ENCODE results near the gene FAM227B.

DNA sequence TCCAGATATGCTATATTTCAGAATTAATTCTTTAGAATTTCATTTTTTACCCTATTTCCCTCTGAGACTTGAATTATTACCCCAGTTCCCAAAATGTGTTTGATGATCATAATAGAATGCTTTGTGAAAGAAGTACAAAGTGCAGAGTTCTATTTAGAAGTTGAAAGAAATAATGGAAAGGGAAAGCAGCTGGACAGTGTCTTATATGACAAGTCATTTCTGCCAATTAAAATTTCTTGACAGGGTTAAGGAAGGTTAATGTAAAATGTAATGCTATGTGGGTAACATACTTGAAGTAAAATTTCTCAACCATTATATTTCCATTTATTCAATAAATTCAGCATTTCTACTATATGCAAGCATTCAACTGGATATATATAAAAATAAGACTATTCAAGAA lies 164.5 kb downstream of the FAM227B start:
- TF ChIP-seq, protein P1, sequence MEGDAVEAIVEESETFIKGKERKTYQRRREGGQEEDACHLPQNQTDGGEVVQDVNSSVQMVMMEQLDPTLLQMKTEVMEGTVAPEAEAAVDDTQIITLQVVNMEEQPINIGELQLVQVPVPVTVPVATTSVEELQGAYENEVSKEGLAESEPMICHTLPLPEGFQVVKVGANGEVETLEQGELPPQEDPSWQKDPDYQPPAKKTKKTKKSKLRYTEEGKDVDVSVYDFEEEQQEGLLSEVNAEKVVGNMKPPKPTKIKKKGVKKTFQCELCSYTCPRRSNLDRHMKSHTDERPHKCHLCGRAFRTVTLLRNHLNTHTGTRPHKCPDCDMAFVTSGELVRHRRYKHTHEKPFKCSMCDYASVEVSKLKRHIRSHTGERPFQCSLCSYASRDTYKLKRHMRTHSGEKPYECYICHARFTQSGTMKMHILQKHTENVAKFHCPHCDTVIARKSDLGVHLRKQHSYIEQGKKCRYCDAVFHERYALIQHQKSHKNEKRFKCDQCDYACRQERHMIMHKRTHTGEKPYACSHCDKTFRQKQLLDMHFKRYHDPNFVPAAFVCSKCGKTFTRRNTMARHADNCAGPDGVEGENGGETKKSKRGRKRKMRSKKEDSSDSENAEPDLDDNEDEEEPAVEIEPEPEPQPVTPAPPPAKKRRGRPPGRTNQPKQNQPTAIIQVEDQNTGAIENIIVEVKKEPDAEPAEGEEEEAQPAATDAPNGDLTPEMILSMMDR (IDR thresholded peaks at IDR 0.05), result no peak
- TF ChIP-seq POLR2A (IDR thresholded peaks at IDR 0.05), result no peak

All from thyroid gland (tissue), 4 donors.